Fibroblast of skin of scalp (primary cell): Measurements from ENCODE around the gene CCL7.
A peak's percentile ranks its signal among the peaks of the same experiment; 100 is the strongest.

Source experiments
- DNase-seq: peaks from one replicate; pipeline ENCODE4 v3.0.0-alpha.2; 2013

The CCL7 gene

GRCh38 chr17:34248511-34249024 lies 21.5 kb upstream of the CCL7 start:
- peak; percentile 84 for DNase-seq

DNA sequence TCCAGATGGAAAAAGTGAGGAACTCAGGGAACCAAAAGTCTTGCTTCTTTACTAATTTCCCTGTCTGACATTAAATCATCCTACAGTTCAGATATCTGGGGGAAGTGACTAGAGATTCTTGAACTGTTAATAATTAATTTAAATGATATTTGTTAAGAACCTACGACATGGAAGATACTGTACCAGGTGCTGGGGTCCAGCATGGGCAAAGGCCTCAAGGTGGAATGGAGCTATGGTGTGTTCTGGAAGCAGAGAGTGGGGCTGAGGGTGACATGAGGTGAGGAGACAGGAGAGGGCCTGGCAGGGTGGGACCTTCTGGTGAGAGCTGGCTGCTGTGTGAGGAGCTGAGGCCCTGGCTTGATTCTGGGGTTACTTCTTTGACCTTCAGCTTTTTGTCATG lies 21.0 kb upstream of the CCL7 start:
- DNase-seq = no peak

- no peak for DNase-seq
Measured at GRCh38 chr17:34249478-34249877, 20.5 kb upstream of the CCL7 start.

DNA sequence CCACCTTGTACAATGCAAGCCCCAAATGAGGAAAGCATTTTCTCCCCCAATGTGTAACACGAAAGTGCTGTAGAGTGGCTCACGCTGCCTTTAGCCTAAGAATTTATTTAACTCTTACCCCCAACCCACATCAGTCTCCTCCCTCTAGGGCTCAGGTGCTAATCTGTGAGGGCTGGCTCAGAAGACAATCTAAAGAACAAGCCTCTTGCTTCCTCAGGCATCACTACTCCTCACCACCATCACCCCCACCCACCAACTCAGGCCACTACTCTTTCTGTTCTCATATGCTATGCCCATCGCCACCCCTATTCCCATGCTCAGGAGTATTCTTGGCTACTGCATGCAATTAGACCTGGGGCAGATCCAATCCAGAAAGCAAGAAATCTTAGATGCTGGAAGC lies 18.8 kb upstream of the CCL7 start:
- no peak for DNase-seq

GRCh38 chr17:34252095-34252443 lies 18.0 kb upstream of the CCL7 start:
- no peak for DNase-seq

DNA sequence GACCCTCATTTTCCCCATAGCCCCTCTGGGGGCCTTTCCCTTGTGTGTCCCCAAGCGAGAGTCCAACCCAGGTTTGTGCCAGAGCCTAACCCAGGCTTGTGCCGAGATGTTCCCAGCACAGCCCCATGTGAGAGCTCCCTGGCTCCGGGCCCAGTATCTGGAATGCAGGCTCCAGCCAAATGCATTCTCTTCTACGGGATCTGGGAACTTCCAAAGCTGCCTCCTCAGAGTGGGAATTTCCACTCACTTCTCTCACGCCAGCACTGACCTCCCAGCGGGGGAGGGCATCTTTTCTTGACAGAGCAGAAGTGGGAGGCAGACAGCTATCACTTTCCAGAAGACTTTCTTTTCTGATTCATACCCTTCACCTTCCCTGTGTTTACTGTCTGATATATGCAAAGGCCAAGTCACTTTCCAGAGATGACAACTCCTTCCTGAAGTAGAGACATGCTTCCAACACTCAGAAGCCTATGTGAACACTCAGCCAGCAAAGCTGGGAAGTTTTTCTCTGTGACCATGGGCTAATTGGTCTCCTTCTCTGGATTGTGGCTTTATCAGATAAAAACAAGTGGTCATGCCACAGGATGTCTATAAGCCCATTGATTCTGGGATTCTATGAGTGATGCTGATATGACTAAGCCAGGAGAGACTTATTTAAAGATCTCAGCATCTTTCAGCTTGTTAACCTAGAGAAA lies 17.4 kb upstream of the CCL7 start:
- DNase-seq = peak; percentile 96

- no peak for DNase-seq
Measured at GRCh38 chr17:34253139-34253525, 16.9 kb upstream of the CCL7 start.

DNA sequence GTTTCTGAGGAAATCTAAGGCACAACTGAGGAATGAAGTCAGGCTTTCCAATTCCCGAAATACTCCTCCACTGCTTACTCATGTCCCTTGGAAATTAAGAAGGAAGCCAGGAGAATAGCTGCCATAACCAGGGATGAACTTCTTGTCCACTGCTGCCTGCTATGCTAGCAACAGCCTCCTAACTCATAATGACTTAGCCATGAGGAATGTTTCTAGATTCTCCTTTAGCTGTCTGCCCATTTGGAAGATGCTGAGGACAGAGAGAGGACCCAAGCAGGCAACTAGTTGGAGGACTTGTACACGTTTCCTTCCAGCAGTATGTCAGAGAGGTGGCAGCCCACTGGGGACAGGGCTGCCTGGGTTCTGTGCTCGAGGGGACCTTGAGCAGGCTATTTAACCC lies 15.9 kb upstream of the CCL7 start:
- DNase-seq = peak; percentile 91

GRCh38 chr17:34254651-34255380 lies 15.2 kb upstream of the CCL7 start, which contains the start of gene CCL2:
Gene CCL2 (plus strand): TSS chr17:34255285. CDS start chr17:34255350, 65 bp downstream.
- peak; percentile 74 for DNase-seq

GRCh38 chr17:34255381-34255732 lies 14.7 kb upstream of the CCL7 start:
- no peak for DNase-seq

DNA sequence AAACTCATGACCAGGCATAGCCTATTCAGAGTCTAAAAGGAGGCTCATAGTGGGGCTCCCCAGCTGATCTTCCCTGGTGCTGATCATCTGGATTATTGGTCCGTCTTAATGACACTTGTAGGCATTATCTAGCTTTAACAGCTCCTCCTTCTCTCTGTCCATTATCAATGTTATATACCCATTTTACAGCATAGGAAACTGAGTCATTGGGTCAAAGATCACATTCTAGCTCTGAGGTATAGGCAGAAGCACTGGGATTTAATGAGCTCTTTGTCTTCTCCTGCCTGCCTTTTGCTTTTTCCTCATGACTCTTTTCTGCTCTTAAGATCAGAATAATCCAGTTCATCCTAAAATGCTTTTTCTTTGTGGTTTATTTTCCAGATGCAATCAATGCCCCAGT lies 14.2 kb upstream of the CCL7 start:
- no peak for DNase-seq

- no peak for DNase-seq
Measured at GRCh38 chr17:34257299-34257985, 12.6 kb upstream of the CCL7 start.

DNA sequence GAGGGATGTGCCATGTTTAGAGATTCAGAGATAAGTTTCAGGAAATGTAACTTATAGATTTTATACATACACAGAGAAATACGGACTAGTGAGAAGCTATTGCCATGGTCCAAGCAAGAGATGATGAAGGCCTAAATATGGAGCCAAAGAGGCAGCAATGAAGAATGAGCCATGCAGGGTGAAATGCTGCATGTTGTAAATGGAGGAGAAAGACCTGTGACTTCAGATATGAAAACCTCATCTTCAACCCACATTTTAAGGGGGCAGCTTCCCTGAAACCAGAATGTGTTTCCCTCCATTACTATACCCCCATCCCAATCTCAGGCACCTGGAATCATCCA lies 12.1 kb upstream of the CCL7 start:
- DNase-seq = no peak

DNA sequence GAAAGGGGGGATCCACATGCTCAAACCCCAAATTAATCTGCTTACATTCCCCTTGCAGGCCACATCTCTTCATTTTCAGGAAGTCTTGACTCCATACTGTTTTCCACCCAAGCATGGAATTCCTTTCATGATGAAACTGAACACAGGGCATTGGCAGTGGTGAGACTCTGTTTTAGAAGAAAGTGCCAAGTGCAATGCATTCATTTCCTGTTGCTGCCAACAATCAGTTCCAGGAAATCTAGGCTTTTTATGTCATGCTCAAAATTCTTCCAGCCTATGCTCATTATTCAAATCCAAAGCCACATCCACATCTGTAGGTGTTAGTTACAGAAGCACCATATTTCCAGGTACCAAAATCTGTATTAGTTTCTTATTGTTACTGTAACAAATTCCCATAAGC lies 10.9 kb upstream of the CCL7 start:
- peak; percentile 42 for DNase-seq

GRCh38 chr17:34260861-34261260 lies 9.2 kb upstream of the CCL7 start:
- no peak for DNase-seq

DNA sequence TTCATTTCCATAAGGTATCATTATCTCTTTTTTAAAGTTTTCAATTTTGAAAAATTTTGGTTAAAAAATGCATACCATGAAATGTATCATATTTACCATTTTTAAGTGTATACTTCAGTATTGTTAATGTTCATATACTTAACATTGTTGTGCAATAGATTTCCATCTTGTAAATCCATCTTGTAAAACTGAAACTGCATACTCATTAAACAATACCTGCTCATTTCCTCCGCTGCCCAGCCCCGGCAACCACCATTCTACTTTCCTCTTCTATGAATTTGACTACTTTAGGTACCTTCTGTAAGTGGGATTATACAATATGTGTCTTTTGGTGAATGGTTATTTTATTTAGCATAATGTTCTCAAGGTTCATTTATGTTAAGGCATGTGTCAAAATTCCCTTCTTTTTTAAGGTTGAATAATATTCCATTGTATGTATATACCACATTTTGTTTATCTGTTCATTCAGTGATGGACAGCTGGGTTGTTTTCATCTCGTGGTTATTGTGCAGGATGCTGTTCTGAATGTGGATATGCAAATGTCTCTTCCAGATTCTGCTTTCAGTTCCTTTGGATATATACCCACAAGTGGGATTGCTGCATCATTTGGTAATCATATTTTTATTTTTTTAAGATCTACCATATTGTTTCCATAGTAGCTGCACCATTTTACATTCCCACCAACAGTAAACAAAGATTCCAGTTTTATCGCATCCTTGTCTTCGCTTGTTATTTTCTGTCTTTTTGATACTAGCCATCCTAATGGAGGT lies 8.3 kb upstream of the CCL7 start:
- DNase-seq = no peak

GRCh38 chr17:34265711-34266110 lies 4.3 kb upstream of the CCL7 start:
- no peak for DNase-seq

- peak; percentile 89 for DNase-seq
Measured at GRCh38 chr17:34275881-34276280, 5.9 kb downstream of the CCL7 start.

GRCh38 chr17:34276826-34277225 lies 6.8 kb downstream of the CCL7 start:
- no peak for DNase-seq

GRCh38 chr17:34283571-34283970 lies 13.6 kb downstream of the CCL7 start:
- DNase-seq = peak; percentile 30

DNA sequence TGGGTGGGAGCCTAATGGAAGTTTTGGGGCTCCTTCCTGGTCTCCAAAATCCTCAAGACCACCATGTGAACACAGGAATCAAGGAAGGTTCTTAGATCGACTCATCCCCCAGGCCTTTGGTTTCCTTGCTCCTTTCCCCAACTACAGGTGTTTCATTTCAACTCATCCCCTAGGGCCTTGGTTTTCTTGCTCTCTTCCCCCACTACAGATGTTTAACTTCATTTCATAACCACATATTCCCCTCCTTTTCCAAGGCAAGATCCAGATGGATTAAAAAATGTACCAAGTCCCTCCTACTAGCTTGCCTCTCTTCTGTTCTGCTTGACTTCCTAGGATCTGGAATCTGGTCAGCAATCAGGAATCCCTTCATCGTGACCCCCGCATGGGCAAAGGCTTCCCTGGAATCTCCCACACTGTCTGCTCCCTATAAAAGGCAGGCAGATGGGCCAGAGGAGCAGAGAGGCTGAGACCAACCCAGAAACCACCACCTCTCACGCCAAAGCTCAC lies 15.3 kb downstream of the CCL7 start, which contains the start of gene CCL11:
Gene CCL11 (plus strand): TSS at position 457 of the 507 bp plus-strand sequence. CDS start 67 bp downstream, outside the sequence.
- no peak for DNase-seq

- peak; percentile 70 for DNase-seq
Measured at GRCh38 chr17:34287875-34288274, 17.9 kb downstream of the CCL7 start.

- DNase-seq = no peak
Measured at GRCh38 chr17:34290586-34290985, 20.6 kb downstream of the CCL7 start.
